K562 (cell line): Measurements from ENCODE around the gene PAFAH2. TPM values are rescaled to one million over a fixed set of nuclear protein-coding genes. Genes with fewer than 3 reads are reported as not detected.

Source experiments
- ATAC-seq: fragments of 200-7000 bp; cut with Tn5 transposase; 3 replicates; pipeline ENCODE4 v1.9.1; 2020; ENCODE audit warnings: moderate library complexity
- BruUV-seq: library from RNA; stranded (reverse); fragments of 400-500 nt; replicated peaks from 2 replicates; lab custom pipeline; 2021; lab: Mats Ljungman, UMichigan
- CTCF ChIA-PET: fragments of 300-600 bp; formaldehyde crosslinking; extraction: SDS; loops from one replicate; lab custom pipeline; 2021; ENCODE audit warnings: low intra/inter-chr PET ratio; lab: Yijun Ruan, JAX
- POLR2A ChIA-PET: fragments of 300-600, 350-650 bp; sonication (Branson Sonifier 250); formaldehyde crosslinking; extraction: SDS; loops from one replicate; lab custom pipeline; 2021; ENCODE audit warnings: antibody characterized with exemption, inconsistent platforms; lab: Yijun Ruan, JAX
- DNase-seq, 4 experiments: peaks; one replicate each; pipeline versions ENCODE4 v3.0.0 to v3.0.0-alpha.2; 2011 to 2018; ENCODE audit warnings: low spot score in 3 of 4, mixed read lengths in 3 of 4; ENCODE audit errors: extremely low read depth in 1 of 4
- FAIRE-seq: peaks from 2 replicates; lab custom pipeline; 2011; peaks lifted over from hg19 to GRCh38; lab: Jason Lieb, UNC
- H2AFZ ChIP-seq: 2 replicates; pipeline ENCODE4 v1.6.0; 2011; ENCODE audit warnings: low read depth, low read length, control low read depth, inconsistent platforms
- H3K27ac ChIP-seq: fragments of 200-600 bp; 3 replicates; pipeline ENCODE4 v1.8.0; 2011; ENCODE audit warnings: low read depth, mild to moderate bottlenecking, control low read depth, inconsistent platforms, low read length, moderate library complexity, mixed read lengths; ENCODE audit errors: extremely low read depth
- H3K27me3 ChIP-seq, 2 experiments: fragments of 300-600 bp in 1 of 2; 2 replicates in 1 of 2; 3 replicates in 1 of 2; pipeline versions ENCODE4 v1.6.0 to v1.8.0; 2011; ENCODE audit warnings: inconsistent platforms in 2 of 2, low read length in 2 of 2, mild to moderate bottlenecking in 1 of 2, mixed read lengths in 1 of 2, moderate library complexity in 1 of 2; ENCODE audit not compliant: control insufficient read depth in 2 of 2, insufficient read depth in 2 of 2
- H3K36me3 ChIP-seq: fragments of 300-600 bp; 3 replicates; pipeline ENCODE4 v1.8.0; 2011; ENCODE audit warnings: mild to moderate bottlenecking, low read length, inconsistent platforms; ENCODE audit not compliant: control insufficient read depth, insufficient read depth
- H3K4me1 ChIP-seq, 2 experiments: fragments of 200-600 bp in 1 of 2; replicated peaks in 1 of 2; 2 replicates in 1 of 2; 3 replicates in 1 of 2; pipeline versions ENCODE4 v1.5.1 to v1.8.0; 2011; ENCODE audit warnings: inconsistent platforms in 2 of 2, low read length in 2 of 2, mild to moderate bottlenecking in 1 of 2, mixed read lengths in 1 of 2, moderate library complexity in 1 of 2; ENCODE audit not compliant: control insufficient read depth in 2 of 2, insufficient read depth in 2 of 2
- H3K4me2 ChIP-seq: 2 replicates; pipeline ENCODE4 v1.6.1; 2011; ENCODE audit warnings: low read length, control low read depth, inconsistent platforms, mixed read lengths; ENCODE audit not compliant: insufficient read depth
- H3K4me3 ChIP-seq: fragments of 200-600 bp; sonication (generic), shearing (Covaris generic); 2 replicates; pipeline ENCODE4 v1.5.1; 2016; ENCODE audit warnings: control low read depth, inconsistent platforms
- H3K79me2 ChIP-seq: fragments of 200-600 bp; 3 replicates; pipeline ENCODE4 v1.8.0; 2011; ENCODE audit warnings: low read length, inconsistent platforms; ENCODE audit not compliant: control insufficient read depth, insufficient read depth
- H3K9ac ChIP-seq, 2 experiments: 2 replicates each; pipeline versions ENCODE4 v1.6.0 to v1.6.1; 2011; ENCODE audit warnings: low read depth in 2 of 2, low read length in 2 of 2, control low read depth in 1 of 2, inconsistent platforms in 1 of 2, mild to moderate bottlenecking in 1 of 2, mixed read lengths in 1 of 2; ENCODE audit not compliant: insufficient read depth in 1 of 2
- H3K9me1 ChIP-seq: one replicate; pipeline ENCODE4 v1.6.0; 2011; ENCODE audit warnings: inconsistent platforms, mild to moderate bottlenecking, low read length, moderate library complexity; ENCODE audit not compliant: control insufficient read depth, insufficient read depth
- H3K9me3 ChIP-seq: replicated peaks from 2 replicates; pipeline ENCODE4 v1.5.1; 2011; ENCODE audit warnings: low read depth, low read length, inconsistent platforms; ENCODE audit not compliant: control insufficient read depth, insufficient read depth
- H4K20me1 ChIP-seq: replicated peaks from 2 replicates; pipeline ENCODE4 v1.6.1; 2011; ENCODE audit warnings: low read length, inconsistent platforms, mixed read lengths; ENCODE audit not compliant: control insufficient read depth, insufficient read depth
- CREBBP ChIP-seq: IDR thresholded peaks from one replicate; pipeline ENCODE4 v1.6.1; 2012; ENCODE audit warnings: low read depth, mild to moderate bottlenecking, control low read depth, inconsistent platforms, low read length
- EP300 ChIP-seq: IDR thresholded peaks from 2 replicates; pipeline ENCODE4 v1.6.1; 2012; ENCODE audit warnings: low read length, improper control_type of control experiment
- FOXK2 ChIP-seq, 2 experiments: fragments of 450-650 bp; IDR thresholded peaks in 1 of 2; conservative IDR thresholded peaks in 1 of 2; 2 replicates each; pipeline ENCODE4 v1.6.1; 2016; ENCODE audit warnings: low read depth in 2 of 2, mild to moderate bottlenecking in 1 of 2
- FOXM1 ChIP-seq, 2 experiments: fragments of 450-650 bp in 1 of 2; sonication (generic) in 1 of 2; formaldehyde crosslinking in 1 of 2; IDR thresholded peaks; 2 replicates each; pipeline versions ENCODE4 v1.6.1 to v1.9.0; 2017 to 2022; ENCODE audit warnings: low read depth in 2 of 2, mild to moderate bottlenecking in 2 of 2, missing genetic modification reagents in 1 of 2, moderate library complexity in 1 of 2
- ZFP36 ChIP-seq: fragments of 150-350 bp; IDR thresholded peaks from 2 replicates; pipeline ENCODE4 v1.6.1; 2018; ENCODE audit warnings: low read length, low read depth; ENCODE audit not compliant: partially characterized antibody
- ZKSCAN8 ChIP-seq: fragments of 200-800 bp; sonication (Bioruptor generic); IDR thresholded peaks from 2 replicates; pipeline ENCODE4 v1.6.1; 2016; ENCODE audit warnings: missing genetic modification characterization, missing compliant biosample characterization
- ZNF655 ChIP-seq: fragments of 250-450 bp; sonication (Bioruptor Pico); IDR thresholded peaks from 2 replicates; pipeline ENCODE4 v1.5.0; 2021
- WGBS: fragments of 100-300 bp; shearing (Covaris generic); methylation state at CpG from one replicate; pipeline ENCODE4 v1.1.6; 2016; ENCODE audit warnings: low coverage, mixed read lengths; ENCODE audit not compliant: insufficient coverage; ENCODE audit errors: missing lambda C conversion rate; 5-methylcytosine and 5-hydroxymethylcytosine counted together
- in situ Hi-C: fragments of 300-500 bp; cut with MboI; formaldehyde crosslinking; loops from 4 replicates; pipeline ENCODE4 v1.15.0; 2018; ENCODE audit warnings: inconsistent platforms, mixed read lengths
- intact Hi-C: fragments of 100-400 bp; cut with micrococcal nuclease; formaldehyde crosslinking; loops from 2 replicates; pipeline ENCODE4 v1.14.2; 2022
- polyA plus RNA-seq, 8 experiments: library from polyadenylated mRNA; depleted of rRNA in 4 of 8; stranded (reverse) in 5 of 8; unstranded in 3 of 8; fragments of >200 nt; fragmentation: Nextera tagmentation in 2 of 8; fragmentation: Illumina TruSeq in 1 of 8; extraction: Ambion mirVana in 2 of 8; extraction: Trizol in 1 of 8; gene quantifications; 2 replicates each; pipeline versions ENCODE4 v1.2.1 to v1.2.3, GENCODE V29; 2011 to 2014; ENCODE audit warnings: inconsistent platforms in 1 of 8, missing spikeins in 1 of 8
- total RNA-seq, 7 experiments: library from RNA; depleted of rRNA in 6 of 7; stranded (reverse); fragments of >200 nt in 6 of 7; fragmentation: Illumina TruSeq in 2 of 7; extraction: Trizol in 2 of 7; gene quantifications; 2 replicates each; pipeline versions ENCODE4 v1.2.1 to v1.2.3, GENCODE V29; 2011 to 2021; ENCODE audit warnings: low replicate concordance in 1 of 7
- TF ChIP-seq, protein P1 (sequence below), 2 experiments: fragments of 450-650 bp in 1 of 2; IDR thresholded peaks; 2 replicates each; pipeline ENCODE4 v1.6.1; 2011 to 2017; ENCODE audit warnings: low read depth in 2 of 2, antibody characterized with exemption in 1 of 2, borderline replicate concordance in 1 of 2, low read length in 1 of 2, mild to moderate bottlenecking in 1 of 2, mixed read lengths in 1 of 2; ENCODE audit not compliant: control insufficient read depth in 1 of 2
- TF ChIP-seq, protein P2 (sequence below): fragments of 250-450 bp; sonication (Bioruptor Pico); IDR thresholded peaks from 2 replicates; pipeline ENCODE4 v1.4.0; 2020

PAFAH2 gene
- total and polyA plus RNA-seq, 9 of the 15 experiments (the other 6 are each of a cell fraction or from before 2014, with no cell fraction given), result 4.2 to 10.9 (median 6.8) TPM

GRCh38 chr1:26025517-26025916 is 27.7 kb upstream of the PAFAH2 start (continued):
- TF ChIP-seq, protein P1, sequence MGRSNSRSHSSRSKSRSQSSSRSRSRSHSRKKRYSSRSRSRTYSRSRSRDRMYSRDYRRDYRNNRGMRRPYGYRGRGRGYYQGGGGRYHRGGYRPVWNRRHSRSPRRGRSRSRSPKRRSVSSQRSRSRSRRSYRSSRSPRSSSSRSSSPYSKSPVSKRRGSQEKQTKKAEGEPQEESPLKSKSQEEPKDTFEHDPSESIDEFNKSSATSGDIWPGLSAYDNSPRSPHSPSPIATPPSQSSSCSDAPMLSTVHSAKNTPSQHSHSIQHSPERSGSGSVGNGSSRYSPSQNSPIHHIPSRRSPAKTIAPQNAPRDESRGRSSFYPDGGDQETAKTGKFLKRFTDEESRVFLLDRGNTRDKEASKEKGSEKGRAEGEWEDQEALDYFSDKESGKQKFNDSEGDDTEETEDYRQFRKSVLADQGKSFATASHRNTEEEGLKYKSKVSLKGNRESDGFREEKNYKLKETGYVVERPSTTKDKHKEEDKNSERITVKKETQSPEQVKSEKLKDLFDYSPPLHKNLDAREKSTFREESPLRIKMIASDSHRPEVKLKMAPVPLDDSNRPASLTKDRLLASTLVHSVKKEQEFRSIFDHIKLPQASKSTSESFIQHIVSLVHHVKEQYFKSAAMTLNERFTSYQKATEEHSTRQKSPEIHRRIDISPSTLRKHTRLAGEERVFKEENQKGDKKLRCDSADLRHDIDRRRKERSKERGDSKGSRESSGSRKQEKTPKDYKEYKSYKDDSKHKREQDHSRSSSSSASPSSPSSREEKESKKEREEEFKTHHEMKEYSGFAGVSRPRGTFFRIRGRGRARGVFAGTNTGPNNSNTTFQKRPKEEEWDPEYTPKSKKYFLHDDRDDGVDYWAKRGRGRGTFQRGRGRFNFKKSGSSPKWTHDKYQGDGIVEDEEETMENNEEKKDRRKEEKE (IDR thresholded peaks at IDR 0.05; ENCODE audit: borderline replicate concordance in 1 of 2, control insufficient read depth in 1 of 2, low read depth in 2 of 2, low read length in 1 of 2), result no peak

GRCh38 chr1:26025060-26025459 is 27.2 kb upstream of the PAFAH2 start:
- Histone ChIP-seq H3K9me3 (no peaks in the 10 kb centered on the region), H4K20me1 (no peaks in the 10 kb centered on the region), H3K9me1 (no peaks in the 10 kb centered on the region), H3K79me2 (no peaks in the 10 kb centered on the region), H2AFZ (no peak overlapping the region), H3K9ac (peak overlapping the region in 1 of 2 experiments; percentile 5; a peak in 1 of 4 replicates), H3K4me1 (peaks cover 15 to 42% of the 10 kb centered on the region in 2 experiments; a peak in 4 of 5 replicates), H3K27ac (no peak overlapping the region), H3K27me3 (no peaks in the 10 kb centered on the region), H3K4me2 (no peak overlapping the region), H3K4me3 (no peak overlapping the region), H3K36me3 (no peaks in the 10 kb centered on the region)
- ChIA-PET CTCF (no interaction called here), POLR2A (interaction anchor here (0.7 to 1.3 kb wide), 4 partner anchors 7 to 128 kb away, joined by 3 to 6 read pairs (median 4); no protein-coding TSS in a partner anchor)
- in situ Hi-C loops, result no loop called here
- intact Hi-C loops, result no loop called here
- FAIRE-seq, result no peak
- ATAC-seq, result no peak
- WGBS, result 56% methylated on average over 5 of the region's 5 CpGs
- BruUV-seq, result no TSS peak
- no peak for DNase-seq
- no peak for TF ChIP-seq EP300
- no peak for TF ChIP-seq FOXK2 (conservative IDR thresholded peaks at IDR 0.05 in 1 of 2, IDR thresholded peaks at IDR 0.05 in 1 of 2; ENCODE audit: low read depth in 2 of 2)
- TF ChIP-seq ZNF655 (CRISPR knock-in tag), result no peak
- TF ChIP-seq ZFP36, result no peak
- TF ChIP-seq ZKSCAN8 (CRISPR knock-in tag), result no peak
- TF ChIP-seq CREBBP, result no peak
- TF ChIP-seq, protein P2, sequence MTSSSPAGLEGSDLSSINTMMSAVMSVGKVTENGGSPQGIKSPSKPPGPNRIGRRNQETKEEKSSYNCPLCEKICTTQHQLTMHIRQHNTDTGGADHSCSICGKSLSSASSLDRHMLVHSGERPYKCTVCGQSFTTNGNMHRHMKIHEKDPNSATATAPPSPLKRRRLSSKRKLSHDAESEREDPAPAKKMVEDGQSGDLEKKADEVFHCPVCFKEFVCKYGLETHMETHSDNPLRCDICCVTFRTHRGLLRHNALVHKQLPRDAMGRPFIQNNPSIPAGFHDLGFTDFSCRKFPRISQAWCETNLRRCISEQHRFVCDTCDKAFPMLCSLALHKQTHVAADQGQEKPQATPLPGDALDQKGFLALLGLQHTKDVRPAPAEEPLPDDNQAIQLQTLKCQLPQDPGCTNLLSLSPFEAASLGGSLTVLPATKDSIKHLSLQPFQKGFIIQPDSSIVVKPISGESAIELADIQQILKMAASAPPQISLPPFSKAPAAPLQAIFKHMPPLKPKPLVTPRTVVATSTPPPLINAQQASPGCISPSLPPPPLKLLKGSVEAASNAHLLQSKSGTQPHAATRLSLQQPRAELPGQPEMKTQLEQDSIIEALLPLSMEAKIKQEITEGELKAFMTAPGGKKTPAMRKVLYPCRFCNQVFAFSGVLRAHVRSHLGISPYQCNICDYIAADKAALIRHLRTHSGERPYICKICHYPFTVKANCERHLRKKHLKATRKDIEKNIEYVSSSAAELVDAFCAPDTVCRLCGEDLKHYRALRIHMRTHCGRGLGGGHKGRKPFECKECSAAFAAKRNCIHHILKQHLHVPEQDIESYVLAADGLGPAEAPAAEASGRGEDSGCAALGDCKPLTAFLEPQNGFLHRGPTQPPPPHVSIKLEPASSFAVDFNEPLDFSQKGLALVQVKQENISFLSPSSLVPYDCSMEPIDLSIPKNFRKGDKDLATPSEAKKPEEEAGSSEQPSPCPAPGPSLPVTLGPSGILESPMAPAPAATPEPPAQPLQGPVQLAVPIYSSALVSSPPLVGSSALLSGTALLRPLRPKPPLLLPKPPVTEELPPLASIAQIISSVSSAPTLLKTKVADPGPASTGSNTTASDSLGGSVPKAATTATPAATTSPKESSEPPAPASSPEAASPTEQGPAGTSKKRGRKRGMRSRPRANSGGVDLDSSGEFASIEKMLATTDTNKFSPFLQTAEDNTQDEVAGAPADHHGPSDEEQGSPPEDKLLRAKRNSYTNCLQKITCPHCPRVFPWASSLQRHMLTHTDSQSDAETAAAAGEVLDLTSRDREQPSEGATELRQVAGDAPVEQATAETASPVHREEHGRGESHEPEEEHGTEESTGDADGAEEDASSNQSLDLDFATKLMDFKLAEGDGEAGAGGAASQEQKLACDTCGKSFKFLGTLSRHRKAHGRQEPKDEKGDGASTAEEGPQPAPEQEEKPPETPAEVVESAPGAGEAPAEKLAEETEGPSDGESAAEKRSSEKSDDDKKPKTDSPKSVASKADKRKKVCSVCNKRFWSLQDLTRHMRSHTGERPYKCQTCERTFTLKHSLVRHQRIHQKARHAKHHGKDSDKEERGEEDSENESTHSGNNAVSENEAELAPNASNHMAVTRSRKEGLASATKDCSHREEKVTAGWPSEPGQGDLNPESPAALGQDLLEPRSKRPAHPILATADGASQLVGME (CRISPR knock-in tag), result no peak
- no peak for TF ChIP-seq FOXM1 (IDR thresholded peaks at IDR 0.05; ENCODE audit: low read depth)
- TF ChIP-seq FOXM1 (CRISPR knock-in tag; IDR thresholded peaks at IDR 0.05; ENCODE audit: low read depth), result no peak
